ENCODE results near the gene UBE2J1. TPM values are rescaled to one million over a fixed set of nuclear protein-coding genes. Genes with fewer than 3 reads are reported as not detected.

The UBE2J1 gene
- polyA plus RNA-seq, 1 donor from 2014 or later = 47.2 TPM

DNA sequence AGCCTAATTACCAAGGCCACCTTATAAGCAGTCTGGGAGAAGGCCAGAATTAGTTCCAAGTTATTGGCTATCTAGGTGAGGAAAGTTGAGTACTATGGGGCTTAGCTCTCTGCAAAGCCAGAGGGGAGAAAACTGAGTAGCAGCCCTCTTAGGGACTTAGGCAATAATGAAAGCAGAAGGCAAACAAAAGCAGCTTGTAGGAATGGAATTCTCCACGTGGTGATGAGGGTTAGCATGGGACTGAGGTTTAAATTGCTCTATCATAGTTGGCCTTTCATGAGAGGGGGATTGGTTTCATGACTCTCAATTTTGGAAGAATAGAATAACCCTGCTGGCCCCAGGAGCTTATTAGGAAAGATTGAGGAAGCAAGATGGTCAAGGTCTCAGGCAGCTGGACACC is 7.0 kb upstream of the UBE2J1 start:
- no peak overlapping the region for H2AFZ ChIP-seq (ENCODE audit: low read depth, low read length)
- no peaks in the 10 kb centered on the region for H3K9me3 ChIP-seq (ENCODE audit: low read length)
- H3K27ac ChIP-seq (ENCODE audit: low read length) = no peak overlapping the region
- no peaks in the 10 kb centered on the region for H3K36me3 ChIP-seq (ENCODE audit: insufficient read depth, low read length)
- H3K27me3 ChIP-seq (ENCODE audit: insufficient read depth, low read depth, low read length) = no peaks in the 10 kb centered on the region
- H3K9me2 ChIP-seq (ENCODE audit: insufficient read depth, low read length) = no peaks in the 10 kb centered on the region
- H3F3A ChIP-seq (ENCODE audit: insufficient read depth, low read length, poor library complexity, severe bottlenecking) = no peaks in the 10 kb centered on the region
- H3K4me3 ChIP-seq (ENCODE audit: low read length) = no peak overlapping the region
- no peak overlapping the region for H3K4me2 ChIP-seq (ENCODE audit: low read length)
- no peak overlapping the region for H3K9ac ChIP-seq (ENCODE audit: low read length)
- H4K20me1 ChIP-seq (ENCODE audit: insufficient read depth) = no peaks in the 10 kb centered on the region
- no peaks in the 10 kb centered on the region for H3K79me2 ChIP-seq (replicated peaks; ENCODE audit: insufficient read depth, low read length)
- TF ChIP-seq RAD21 (conservative IDR thresholded peaks at IDR 0.05) = no peak
- TF ChIP-seq SMC3 (conservative IDR thresholded peaks at IDR 0.05; ENCODE audit: poor library complexity) = no peak
- no peak for TF ChIP-seq CTCF (IDR thresholded peaks at IDR 0.05; ENCODE audit: poor library complexity, severe bottlenecking)
- TF ChIP-seq EP300 (conservative IDR thresholded peaks at IDR 0.05; ENCODE audit: poor library complexity, severe bottlenecking) = no peak
- no peak for TF ChIP-seq TAF1 (IDR thresholded peaks at IDR 0.05; ENCODE audit: low read depth)
- TF ChIP-seq POLR2AphosphoS5 (IDR thresholded peaks at IDR 0.05) = no peak
- TF ChIP-seq, protein P1, sequence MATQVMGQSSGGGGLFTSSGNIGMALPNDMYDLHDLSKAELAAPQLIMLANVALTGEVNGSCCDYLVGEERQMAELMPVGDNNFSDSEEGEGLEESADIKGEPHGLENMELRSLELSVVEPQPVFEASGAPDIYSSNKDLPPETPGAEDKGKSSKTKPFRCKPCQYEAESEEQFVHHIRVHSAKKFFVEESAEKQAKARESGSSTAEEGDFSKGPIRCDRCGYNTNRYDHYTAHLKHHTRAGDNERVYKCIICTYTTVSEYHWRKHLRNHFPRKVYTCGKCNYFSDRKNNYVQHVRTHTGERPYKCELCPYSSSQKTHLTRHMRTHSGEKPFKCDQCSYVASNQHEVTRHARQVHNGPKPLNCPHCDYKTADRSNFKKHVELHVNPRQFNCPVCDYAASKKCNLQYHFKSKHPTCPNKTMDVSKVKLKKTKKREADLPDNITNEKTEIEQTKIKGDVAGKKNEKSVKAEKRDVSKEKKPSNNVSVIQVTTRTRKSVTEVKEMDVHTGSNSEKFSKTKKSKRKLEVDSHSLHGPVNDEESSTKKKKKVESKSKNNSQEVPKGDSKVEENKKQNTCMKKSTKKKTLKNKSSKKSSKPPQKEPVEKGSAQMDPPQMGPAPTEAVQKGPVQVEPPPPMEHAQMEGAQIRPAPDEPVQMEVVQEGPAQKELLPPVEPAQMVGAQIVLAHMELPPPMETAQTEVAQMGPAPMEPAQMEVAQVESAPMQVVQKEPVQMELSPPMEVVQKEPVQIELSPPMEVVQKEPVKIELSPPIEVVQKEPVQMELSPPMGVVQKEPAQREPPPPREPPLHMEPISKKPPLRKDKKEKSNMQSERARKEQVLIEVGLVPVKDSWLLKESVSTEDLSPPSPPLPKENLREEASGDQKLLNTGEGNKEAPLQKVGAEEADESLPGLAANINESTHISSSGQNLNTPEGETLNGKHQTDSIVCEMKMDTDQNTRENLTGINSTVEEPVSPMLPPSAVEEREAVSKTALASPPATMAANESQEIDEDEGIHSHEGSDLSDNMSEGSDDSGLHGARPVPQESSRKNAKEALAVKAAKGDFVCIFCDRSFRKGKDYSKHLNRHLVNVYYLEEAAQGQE (IDR thresholded peaks at IDR 0.05; ENCODE audit: borderline replicate concordance) = no peak
- no peak for TF ChIP-seq EZH2 (IDR thresholded peaks at IDR 0.05; ENCODE audit: borderline replicate concordance, insufficient read depth, low read length, poor library complexity, severe bottlenecking)
- TF ChIP-seq MXI1 (conservative IDR thresholded peaks at IDR 0.05; ENCODE audit: poor library complexity, severe bottlenecking) = no peak

DNA sequence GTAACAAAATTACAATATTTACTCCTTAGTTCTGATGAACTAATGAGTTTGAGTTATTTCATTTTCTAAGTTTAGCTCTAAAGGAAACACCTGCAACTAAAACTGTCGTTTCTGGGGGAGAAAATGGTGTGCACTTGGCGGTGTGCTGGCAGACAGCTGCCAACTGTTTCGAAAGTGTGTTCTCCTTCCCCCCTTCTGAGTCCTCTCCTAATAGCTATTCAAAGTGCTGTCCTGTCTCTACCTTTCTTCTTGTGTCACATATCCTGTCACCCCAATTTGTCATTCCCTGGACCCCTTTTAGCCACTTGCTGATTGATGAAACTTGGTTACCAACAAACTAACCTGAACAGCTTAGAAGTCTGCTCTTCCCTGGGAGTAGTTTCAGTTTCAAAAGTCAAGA is 4.9 kb upstream of the UBE2J1 start:
- Histone ChIP-seq H3K9me3 (ENCODE audit: low read length) (no peaks in the 10 kb centered on the region), H3K4me3 (ENCODE audit: low read length) (no peak overlapping the region)

More for the DNA sequence above, 4.9 kb upstream of the UBE2J1 start:
- Histone ChIP-seq H3F3A (ENCODE audit: insufficient read depth, low read length, poor library complexity, severe bottlenecking) (no peaks in the 10 kb centered on the region), H2AFZ (ENCODE audit: low read depth, low read length) (no peak overlapping the region), H3K79me2 (replicated peaks; ENCODE audit: insufficient read depth, low read length) (peaks cover 14% of the 10 kb centered on the region), H3K27me3 (ENCODE audit: insufficient read depth, low read depth, low read length) (no peaks in the 10 kb centered on the region), H4K20me1 (ENCODE audit: insufficient read depth) (no peaks in the 10 kb centered on the region), H3K27ac (ENCODE audit: low read length) (no peak overlapping the region), H3K36me3 (ENCODE audit: insufficient read depth, low read length) (no peaks in the 10 kb centered on the region), H3K9me2 (ENCODE audit: insufficient read depth, low read length) (no peaks in the 10 kb centered on the region), H3K4me2 (ENCODE audit: low read length) (no peak overlapping the region), H3K9ac (ENCODE audit: low read length) (no peak overlapping the region)
- TF ChIP-seq MXI1 (conservative IDR thresholded peaks at IDR 0.05; ENCODE audit: poor library complexity, severe bottlenecking) (no peak), POLR2AphosphoS5 (IDR thresholded peaks at IDR 0.05) (no peak), RAD21 (conservative IDR thresholded peaks at IDR 0.05) (no peak)
- TF ChIP-seq, protein P1 (IDR thresholded peaks at IDR 0.05; ENCODE audit: borderline replicate concordance) = no peak
